ENCODE measurements around the gene DHRS12.

Gene DHRS12

DNA sequence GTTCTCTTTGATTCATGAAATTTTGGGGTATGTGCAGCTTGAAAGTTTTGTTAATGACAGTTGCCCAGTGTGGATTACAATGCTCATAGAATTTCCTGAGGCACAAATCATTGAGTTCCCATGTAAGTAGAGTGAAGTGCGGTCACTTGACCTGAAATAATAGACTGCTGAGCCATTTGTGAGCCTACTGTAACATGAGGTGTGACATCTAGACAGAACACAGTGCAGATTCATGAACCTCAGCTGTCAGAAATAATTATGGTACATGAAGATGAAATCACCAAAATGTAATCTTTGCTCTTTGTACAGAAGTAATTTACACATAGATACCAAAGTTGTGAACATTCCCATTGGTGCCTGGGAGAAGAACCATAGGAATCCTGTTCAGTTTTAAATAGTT is 84.6 kb downstream of the DHRS12 start:
- Histone ChIP-seq H4K20me1 (ENCODE audit: insufficient read depth) (no peaks in the 10 kb centered on the region), H3K4me2 (no peak overlapping the region), H2AFZ (ENCODE audit: low read depth) (no peak overlapping the region), H3K79me2 (ENCODE audit: insufficient read depth, low read depth) (no peaks in the 10 kb centered on the region), H3K27ac (no peak overlapping the region), H3K36me3 (ENCODE audit: insufficient read depth) (no peaks in the 10 kb centered on the region), H3K9ac (no peak overlapping the region), H3K27me3 (ENCODE audit: insufficient read depth, low read depth) (no peaks in the 10 kb centered on the region), H3K4me3 (IDR thresholded peaks at IDR 0.05; ENCODE audit: insufficient read depth, low read depth, low read length) (no peak overlapping the region), H3K4me1 (ENCODE audit: low read depth, poor library complexity, severe bottlenecking) (peaks cover 22% of the 10 kb centered on the region)
- TF ChIP-seq, protein P1, sequence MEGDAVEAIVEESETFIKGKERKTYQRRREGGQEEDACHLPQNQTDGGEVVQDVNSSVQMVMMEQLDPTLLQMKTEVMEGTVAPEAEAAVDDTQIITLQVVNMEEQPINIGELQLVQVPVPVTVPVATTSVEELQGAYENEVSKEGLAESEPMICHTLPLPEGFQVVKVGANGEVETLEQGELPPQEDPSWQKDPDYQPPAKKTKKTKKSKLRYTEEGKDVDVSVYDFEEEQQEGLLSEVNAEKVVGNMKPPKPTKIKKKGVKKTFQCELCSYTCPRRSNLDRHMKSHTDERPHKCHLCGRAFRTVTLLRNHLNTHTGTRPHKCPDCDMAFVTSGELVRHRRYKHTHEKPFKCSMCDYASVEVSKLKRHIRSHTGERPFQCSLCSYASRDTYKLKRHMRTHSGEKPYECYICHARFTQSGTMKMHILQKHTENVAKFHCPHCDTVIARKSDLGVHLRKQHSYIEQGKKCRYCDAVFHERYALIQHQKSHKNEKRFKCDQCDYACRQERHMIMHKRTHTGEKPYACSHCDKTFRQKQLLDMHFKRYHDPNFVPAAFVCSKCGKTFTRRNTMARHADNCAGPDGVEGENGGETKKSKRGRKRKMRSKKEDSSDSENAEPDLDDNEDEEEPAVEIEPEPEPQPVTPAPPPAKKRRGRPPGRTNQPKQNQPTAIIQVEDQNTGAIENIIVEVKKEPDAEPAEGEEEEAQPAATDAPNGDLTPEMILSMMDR (conservative IDR thresholded peaks at IDR 0.05; ENCODE audit: low read depth, low read length): no peak

Measured in KMS-11 (cell line).